CD4-positive, CD25-positive, alpha-beta regulatory T cell (primary cell): ENCODE results near the gene NOTO. TPM values are rescaled to one million over a fixed set of nuclear protein-coding genes. Genes with fewer than 3 reads are reported as not detected.

Experiments used
- ATAC-seq, 2 donors: fragments of 150-1000 bp; cut with Tn5 transposase; one replicate each; pipeline ENCODE4 v1.10.0; 2021; ENCODE audit warnings: low read depth in 2 of 2, moderate number of reproducible peaks in 2 of 2, moderate library complexity in 1 of 2
- DNase-seq, 3 donors: peaks; one replicate each; pipeline versions ENCODE4 v3.0.0 to v3.0.0-alpha.2; 2012 to 2022; ENCODE audit warnings: mixed read lengths in 1 of 3
- H3K27ac ChIP-seq: one replicate; pipeline ENCODE4 v1.7.0; 2013; ENCODE audit warnings: mild to moderate bottlenecking, low read length; ENCODE audit not compliant: insufficient read depth, poor library complexity, severe bottlenecking
- H3K27me3 ChIP-seq: one replicate; pipeline ENCODE4 v1.7.0; 2013; ENCODE audit warnings: low read length; ENCODE audit not compliant: control insufficient read depth, insufficient read depth
- H3K36me3 ChIP-seq: one replicate; pipeline ENCODE4 v1.7.0; 2013; ENCODE audit warnings: mild to moderate bottlenecking, low read length, moderate library complexity; ENCODE audit not compliant: control insufficient read depth, insufficient read depth
- H3K4me1 ChIP-seq: 2 replicates; pipeline ENCODE4 v1.7.0; 2013; ENCODE audit warnings: mild to moderate bottlenecking, low read length; ENCODE audit not compliant: insufficient read depth, control insufficient read depth, poor library complexity, severe bottlenecking
- H3K4me3 ChIP-seq: one replicate; pipeline ENCODE4 v1.7.0; 2013; ENCODE audit warnings: low read depth, mild to moderate bottlenecking, low read length, moderate library complexity
- H3K9me3 ChIP-seq, 2 experiments: 1 replicate in 1 of 2; 2 replicates in 1 of 2; pipeline ENCODE4 v1.7.0; 2013; ENCODE audit warnings: low read length in 2 of 2, mild to moderate bottlenecking in 1 of 2, moderate library complexity in 1 of 2; ENCODE audit not compliant: control insufficient read depth in 2 of 2
- H3K27ac Mint-ChIP-seq, 3 donors: one replicate each; pipeline ENCODE4 v1.8.0; 2020 to 2022; ENCODE audit warnings: mild to moderate bottlenecking in 3 of 3, mixed read lengths in 3 of 3, moderate library complexity in 2 of 3
- H3K27me3 Mint-ChIP-seq: one replicate; pipeline ENCODE4 v1.8.0; 2022; ENCODE audit warnings: mild to moderate bottlenecking, mixed read lengths
- H3K36me3 Mint-ChIP-seq: one replicate; pipeline ENCODE4 v1.8.0; 2020; ENCODE audit warnings: mixed read lengths
- H3K4me1 Mint-ChIP-seq, 4 donors: one replicate each; pipeline ENCODE4 v1.8.0; 2020 to 2022; ENCODE audit warnings: mixed read lengths in 4 of 4, mild to moderate bottlenecking in 1 of 4
- H3K4me3 Mint-ChIP-seq, 4 donors: one replicate each; pipeline ENCODE4 v1.8.0; 2020 to 2022; ENCODE audit warnings: mild to moderate bottlenecking in 4 of 4, mixed read lengths in 4 of 4, moderate library complexity in 3 of 4
- H3K9me3 Mint-ChIP-seq, 7 donors: one replicate each; pipeline ENCODE4 v1.8.0; 2020 to 2022; ENCODE audit warnings: mixed read lengths in 7 of 7, mild to moderate bottlenecking in 3 of 7, moderate library complexity in 2 of 7
- polyA plus RNA-seq, 4 donors: library from polyadenylated mRNA; unstranded; fragments of 300-500 nt; fragmentation: Illumina TruSeq; gene quantifications; one replicate each; pipeline ENCODE4 v1.2.3, GENCODE V29; 2021
- total RNA-seq: library from RNA; stranded (reverse); gene quantifications from one replicate; pipeline ENCODE4 v1.2.3, GENCODE V29; 2022

NOTO gene
- total and polyA plus RNA-seq, 5 donors from 2014 or later, result not detected

DNA sequence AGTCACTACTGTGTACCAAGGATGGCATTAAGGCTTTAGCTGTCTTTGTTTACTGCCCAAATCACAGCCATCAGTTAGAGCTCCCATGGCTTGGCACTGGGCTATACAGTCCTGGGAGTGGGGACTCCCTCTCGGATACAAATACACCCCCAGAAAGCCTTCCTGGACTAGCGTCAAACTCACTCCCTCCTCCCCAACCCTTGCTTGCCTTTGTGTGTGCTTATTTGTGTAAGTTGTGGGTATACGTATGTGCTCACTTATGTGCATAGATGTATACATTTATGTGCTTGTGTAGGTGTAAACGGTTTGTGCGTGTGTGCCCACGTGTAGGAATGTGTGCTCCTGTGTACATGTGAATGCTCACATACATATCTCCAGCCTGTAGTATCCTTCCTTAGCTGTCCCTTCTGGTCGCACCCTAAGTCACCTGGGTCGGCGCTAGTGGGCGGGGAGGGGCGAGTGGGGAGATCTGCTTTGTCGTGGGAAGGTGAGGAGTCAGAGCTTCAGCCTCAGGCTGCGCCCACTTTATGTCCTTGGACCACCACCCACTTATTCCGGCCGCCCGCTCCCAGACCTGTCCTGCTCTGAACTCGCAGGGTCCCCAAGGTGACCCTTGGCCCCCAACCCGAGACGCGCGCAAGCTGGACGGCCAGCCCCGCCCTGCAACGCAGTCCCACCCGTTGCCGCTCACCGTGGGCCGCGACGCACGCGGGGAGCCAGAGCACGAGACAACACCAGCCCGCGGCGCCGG is 30.2 kb downstream of the NOTO start:
- no peaks in the 10 kb centered on the region for H3K9me3 Mint-ChIP-seq
- H3K27ac Mint-ChIP-seq, result peak overlapping the region in 2 of 3 donors; percentile 88 to 93
- no peaks in the 10 kb centered on the region for H3K27me3 ChIP-seq
- H3K4me3 Mint-ChIP-seq, result peak overlapping the region; percentile 95 to 99 (median 98)
- H3K27ac ChIP-seq, result peak overlapping the region; percentile 95
- ATAC-seq, result no peak
- H3K9me3 ChIP-seq, result no peaks in the 10 kb centered on the region
- DNase-seq, result peak in 2 of 3 donors; percentile 10 to 67
- peaks cover 43% of the 10 kb centered on the region for H3K4me1 ChIP-seq
- H3K36me3 ChIP-seq, result peaks cover 2% of the 10 kb centered on the region
- peaks cover 5% of the 10 kb centered on the region for H3K36me3 Mint-ChIP-seq
- peaks cover 12 to 39% (median 27%) of the 10 kb centered on the region in 4 donors for H3K4me1 Mint-ChIP-seq
- H3K4me3 ChIP-seq, result peak overlapping the region; percentile 93
- no peaks in the 10 kb centered on the region for H3K27me3 Mint-ChIP-seq

DNA sequence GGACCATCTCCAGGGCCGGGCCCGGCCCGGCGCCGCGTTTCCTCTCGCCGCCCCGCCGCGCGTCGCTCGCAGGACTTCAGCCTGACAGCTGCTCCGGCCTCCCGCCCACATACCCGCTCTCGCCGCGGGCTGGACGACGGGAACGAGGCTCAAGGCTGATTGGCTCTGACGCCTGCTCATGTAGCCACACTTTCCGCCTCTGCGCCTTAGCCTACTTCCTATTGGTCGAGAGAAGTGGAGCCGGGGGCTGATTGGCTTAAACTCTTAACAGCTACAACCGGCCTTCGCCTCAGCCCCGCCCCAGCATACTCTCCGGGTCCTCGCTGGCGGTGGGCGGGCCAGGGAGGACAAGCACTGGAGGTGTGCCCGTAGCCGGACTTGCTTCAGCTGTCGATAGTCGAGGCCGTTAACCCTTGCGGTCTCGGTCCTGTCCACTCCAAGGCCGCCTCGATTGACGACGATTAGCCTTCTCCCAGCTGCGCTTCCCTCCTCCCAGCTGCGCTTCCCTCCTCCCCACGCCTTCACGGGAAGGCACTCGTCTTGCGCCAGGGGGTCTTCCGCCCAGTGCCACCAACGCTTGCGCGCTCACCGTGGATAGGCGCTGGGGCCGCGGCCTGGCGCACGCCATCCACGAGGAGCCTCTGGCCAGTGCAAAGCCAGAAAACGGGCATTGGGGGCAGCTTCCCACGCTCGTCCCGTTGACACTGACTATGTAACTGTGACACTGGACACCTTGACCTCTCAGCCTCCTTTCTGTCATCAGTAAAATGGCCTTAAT is 31.0 kb downstream of the NOTO start, which contains the start of gene PRADC1:
Gene PRADC1 (minus strand): TSS at position 86 of the 778 bp plus-strand sequence. CDS start 79 bp downstream, at position 7.
- Mint-ChIP-seq H3K36me3 (peaks cover 5% of the 10 kb centered on the region), H3K9me3 (no peaks in the 10 kb centered on the region), H3K4me3 (peak within 1 kb of the TSS; percentile 95 to 99 (median 98)), H3K27me3 (no peaks in the 10 kb centered on the region), H3K27ac (peak within 1 kb of the TSS; percentile 88 to 95 (median 93)), H3K4me1 (peaks cover 12 to 43% (median 30%) of the 10 kb centered on the region in 4 donors)
- peak within 1 kb of the TSS; percentile 95 for H3K27ac ChIP-seq
- H3K4me1 ChIP-seq, result peaks cover 43% of the 10 kb centered on the region
- no peaks in the 10 kb centered on the region for H3K27me3 ChIP-seq
- no peaks in the 10 kb centered on the region for H3K9me3 ChIP-seq
- ATAC-seq, result peak; percentile 85 to 88
- peaks cover 4% of the 10 kb centered on the region for H3K36me3 ChIP-seq
- peak within 1 kb of the TSS; percentile 93 for H3K4me3 ChIP-seq
- peak; percentile 95 to 98 (median 96) for DNase-seq

DNA sequence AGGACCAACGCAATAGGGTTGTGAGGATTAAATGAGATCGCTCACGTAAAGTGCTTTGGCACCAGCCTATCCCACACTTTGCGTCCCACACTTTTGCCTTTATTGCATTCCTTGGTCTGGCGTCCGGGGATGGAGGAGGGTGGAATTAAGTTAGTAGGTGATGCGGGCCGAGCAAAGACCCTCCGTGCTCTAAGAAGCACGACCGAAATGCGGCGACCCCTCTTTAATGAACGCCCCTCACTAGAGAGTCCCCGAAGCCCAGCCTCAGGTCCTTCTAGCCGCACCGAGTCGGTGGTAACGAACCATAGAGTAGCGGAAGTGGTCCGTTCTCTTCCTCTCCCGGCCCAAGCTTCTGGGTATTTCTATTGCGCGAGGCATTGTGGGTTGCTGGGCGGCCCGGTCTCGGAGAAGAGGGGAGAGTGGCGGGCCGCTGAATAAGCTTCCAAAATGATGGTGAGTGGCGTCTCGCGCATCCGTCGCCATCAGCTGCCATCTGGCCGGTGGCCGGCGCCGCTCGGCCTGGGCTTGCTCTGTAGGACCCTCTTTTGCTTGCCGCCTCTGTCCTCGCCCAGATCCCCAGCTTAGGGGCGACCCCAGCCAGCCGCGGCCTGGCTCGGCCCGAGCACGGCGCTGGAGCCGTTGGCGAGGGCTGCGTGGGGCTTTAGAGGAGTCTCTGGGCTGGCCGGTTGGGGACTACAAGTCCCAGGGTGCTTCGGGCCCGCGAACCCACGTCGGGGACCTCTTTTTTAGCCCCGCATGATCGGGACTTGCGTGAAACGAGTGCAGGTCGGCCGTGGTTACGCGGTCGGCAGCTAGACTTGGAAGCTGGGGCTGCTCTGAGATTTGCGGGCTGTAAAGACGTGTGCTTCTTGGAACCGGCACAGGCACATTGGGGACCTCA is 31.8 kb downstream of the NOTO start, which contains the start of gene CCT7:
Gene CCT7 (plus strand): TSS at position 377 of the 901 bp plus-strand sequence. CDS start 71 bp downstream, at position 448.
- Histone ChIP-seq H3K9me3 (no peaks in the 10 kb centered on the region), H3K36me3 (peaks cover 8% of the 10 kb centered on the region), H3K27ac (peak within 1 kb of the TSS; percentile 95), H3K27me3 (no peaks in the 10 kb centered on the region), H3K4me3 (peak within 1 kb of the TSS; percentile 93), H3K4me1 (peaks cover 43% of the 10 kb centered on the region)
- peaks cover 5% of the 10 kb centered on the region for H3K36me3 Mint-ChIP-seq
- DNase-seq (peak; percentile 84 to 95 (median 91)), ATAC-seq (peak; percentile 71 to 75)
- no peaks in the 10 kb centered on the region for H3K27me3 Mint-ChIP-seq
- peak within 1 kb of the TSS; percentile 95 to 99 (median 98) for H3K4me3 Mint-ChIP-seq
- peaks cover 12 to 51% (median 38%) of the 10 kb centered on the region in 4 donors for H3K4me1 Mint-ChIP-seq
- H3K9me3 Mint-ChIP-seq, result no peaks in the 10 kb centered on the region
- peak within 1 kb of the TSS; percentile 88 to 95 (median 93) for H3K27ac Mint-ChIP-seq

DNA sequence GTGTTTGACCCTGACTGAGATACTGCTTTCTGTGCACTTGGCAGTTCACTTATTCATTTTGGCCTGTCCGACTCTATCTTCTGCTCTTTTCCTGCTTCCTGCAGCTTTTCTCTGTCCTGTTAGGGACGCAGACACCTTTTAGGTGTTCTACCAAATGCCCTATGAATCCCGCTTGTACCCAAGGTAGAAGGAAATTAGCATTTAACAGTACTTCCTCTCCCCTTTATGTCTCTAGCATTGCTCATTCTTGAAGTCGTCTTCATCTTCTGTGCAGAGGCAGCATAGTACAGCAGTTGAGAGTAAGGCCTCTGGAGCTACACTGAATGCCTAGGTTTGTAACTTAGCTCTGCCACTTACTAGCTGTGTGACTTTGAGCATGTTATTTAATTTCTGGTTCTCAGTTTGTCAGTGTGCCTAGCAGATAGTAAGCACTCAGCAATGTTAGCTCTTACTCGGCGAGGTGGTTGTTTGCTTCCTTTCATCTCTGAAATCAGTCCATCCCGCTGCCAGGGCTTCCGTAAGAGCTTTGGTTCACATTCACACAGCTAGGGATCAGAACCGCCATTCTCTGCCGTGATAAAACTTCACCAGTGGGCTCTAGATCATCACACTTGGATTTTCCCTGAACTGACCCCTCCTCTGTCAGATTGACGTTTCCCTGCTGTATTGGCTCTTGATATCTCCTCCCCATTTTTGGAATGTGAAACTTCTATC is 33.1 kb downstream of the NOTO start:
- Mint-ChIP-seq H3K27ac (peak overlapping the region; percentile 65 to 93 (median 88)), H3K27me3 (no peaks in the 10 kb centered on the region), H3K36me3 (peaks cover 5% of the 10 kb centered on the region), H3K9me3 (no peaks in the 10 kb centered on the region), H3K4me1 (peaks cover 12 to 56% (median 43%) of the 10 kb centered on the region in 4 donors), H3K4me3 (peak overlapping the region; percentile 95 to 99 (median 98))
- DNase-seq (peak in 2 of 3 donors; percentile 9 to 37), ATAC-seq (no peak)
- Histone ChIP-seq H3K36me3 (peaks cover 19% of the 10 kb centered on the region), H3K9me3 (no peaks in the 10 kb centered on the region), H3K27me3 (no peaks in the 10 kb centered on the region), H3K4me3 (peak overlapping the region; percentile 93), H3K4me1 (peaks cover 43% of the 10 kb centered on the region), H3K27ac (peak overlapping the region; percentile 95)

DNA sequence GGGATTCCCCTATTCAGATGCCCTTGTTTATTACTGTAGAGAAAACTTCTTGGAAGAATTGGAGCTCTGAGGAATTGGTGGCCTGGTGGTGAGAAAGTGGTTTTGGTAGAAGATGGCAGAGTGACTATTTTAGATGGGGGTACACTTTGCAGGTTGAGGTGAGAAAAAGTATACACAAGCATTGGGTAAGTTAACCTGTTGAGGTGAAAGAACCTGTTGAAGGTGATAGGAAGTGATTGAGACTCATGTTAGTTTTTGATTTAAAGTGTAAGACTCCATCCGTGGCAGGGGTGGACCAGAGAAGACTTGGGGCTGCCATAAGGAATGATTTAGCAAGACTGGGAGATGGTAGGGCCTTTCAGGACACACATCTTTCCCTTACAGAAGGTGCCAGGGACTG is 34.8 kb downstream of the NOTO start:
- Histone ChIP-seq H3K36me3 (peaks cover 30% of the 10 kb centered on the region), H3K27ac (no peak overlapping the region), H3K27me3 (no peaks in the 10 kb centered on the region), H3K4me3 (no peak overlapping the region), H3K9me3 (no peaks in the 10 kb centered on the region), H3K4me1 (peaks cover 43% of the 10 kb centered on the region)
- Mint-ChIP-seq H3K4me1 (peaks cover 12 to 56% (median 41%) of the 10 kb centered on the region in 4 donors), H3K36me3 (peaks cover 5% of the 10 kb centered on the region), H3K9me3 (no peaks in the 10 kb centered on the region), H3K4me3 (peak overlapping the region in 3 of 4 donors; percentile 18 to 98 (median 98)), H3K27me3 (no peaks in the 10 kb centered on the region), H3K27ac (peak overlapping the region; percentile 1 to 90 (median 7))
- DNase-seq (no peak), ATAC-seq (no peak)

DNA sequence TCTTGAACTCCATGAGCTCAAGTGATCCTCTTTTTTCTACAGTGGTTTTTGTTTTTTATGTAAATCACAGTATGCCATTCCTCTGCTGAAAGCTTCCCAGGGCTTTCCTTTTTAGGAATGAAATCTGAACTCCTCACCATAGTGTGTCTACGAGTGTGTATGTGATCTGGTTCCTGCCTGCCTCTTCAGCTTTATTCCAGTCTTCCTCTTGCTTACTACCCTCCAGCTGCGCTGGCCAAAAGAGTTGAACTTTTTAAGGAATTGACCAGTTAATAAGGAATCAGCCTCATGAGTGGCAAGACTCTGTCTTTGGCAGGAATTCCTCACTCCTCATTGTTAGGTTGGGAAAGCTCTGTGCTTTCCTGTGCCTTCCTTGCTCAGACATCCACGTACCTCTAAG is 35.8 kb downstream of the NOTO start:
- Mint-ChIP-seq H3K4me3 (peak overlapping the region in 2 of 4 donors; percentile 31 to 56), H3K36me3 (peaks cover 7% of the 10 kb centered on the region), H3K27me3 (no peaks in the 10 kb centered on the region), H3K27ac (peak overlapping the region in 2 of 3 donors; percentile 78 to 85), H3K4me1 (peaks cover 12 to 52% (median 39%) of the 10 kb centered on the region in 4 donors), H3K9me3 (no peaks in the 10 kb centered on the region)
- H3K4me1 ChIP-seq, result peaks cover 38% of the 10 kb centered on the region
- DNase-seq (no peak), ATAC-seq (no peak)
- H3K4me3 ChIP-seq, result no peak overlapping the region
- H3K27me3 ChIP-seq, result no peaks in the 10 kb centered on the region
- peak overlapping the region; percentile 29 for H3K27ac ChIP-seq
- H3K36me3 ChIP-seq, result peaks cover 37% of the 10 kb centered on the region
- no peaks in the 10 kb centered on the region for H3K9me3 ChIP-seq
